A549 (cell line): ENCODE measurements around the gene CD2AP. TPM values are rescaled to one million over a fixed set of nuclear protein-coding genes. Genes with fewer than 3 reads are reported as not detected.

Experiments used
- ATAC-seq, 2 experiments: fragments of 200-7000 bp in 1 of 2; fragments of >200 bp in 1 of 2; cut with Nextera tagmentation in 1 of 2; cut with Tn5 transposase in 1 of 2; 3 replicates each; pipeline versions ENCODE4 v1.8.0 to v1.9.1; 2018 to 2020; ENCODE audit warnings: mild to moderate bottlenecking in 1 of 2, moderate library complexity in 1 of 2
- CTCF ChIA-PET: fragments of 300-600 bp; sonication (Branson Sonifier 250); formaldehyde crosslinking; extraction: SDS; loops from one replicate; lab custom pipeline; 2021; ENCODE audit warnings: antibody characterized with exemption, inconsistent platforms; lab: Yijun Ruan, JAX
- POLR2A ChIA-PET: fragments of 350-600 bp; formaldehyde crosslinking; extraction: SDS; loops from one replicate; lab custom pipeline; 2021; ENCODE audit warnings: antibody characterized with exemption, inconsistent platforms; lab: Yijun Ruan, JAX
- DNase-seq, 2 experiments: peaks; one replicate each; pipeline versions ENCODE4 v3.0.0 to v3.0.0-alpha.2; 2011 to 2016; ENCODE audit warnings: low read depth in 1 of 2, low spot score in 1 of 2
- FAIRE-seq: peaks from 2 replicates; lab custom pipeline; 2011; peaks lifted over from hg19 to GRCh38; lab: Jason Lieb, UNC
- H3K27ac ChIP-seq, 2 experiments: fragments of >200 bp; sonication (Bioruptor Twin); formaldehyde crosslinking; 3 replicates each; pipeline ENCODE4 v1.5.1; 2016 to 2017
- H3K4me1 ChIP-seq: fragments of >200 bp; sonication (Bioruptor Twin); formaldehyde crosslinking; 3 replicates; pipeline ENCODE4 v1.6.1; 2016
- H3K4me2 ChIP-seq: fragments of >200 bp; sonication (Bioruptor Twin); formaldehyde crosslinking; 3 replicates; pipeline ENCODE4 v1.6.1; 2016
- H3K4me3 ChIP-seq: fragments of >200 bp; sonication (Bioruptor Twin); formaldehyde crosslinking; 3 replicates; pipeline ENCODE4 v1.5.1; 2016
- H3K9me3 ChIP-seq: fragments of >200 bp; sonication (Bioruptor Twin); formaldehyde crosslinking; 3 replicates; pipeline ENCODE4 v1.6.1; 2016
- BHLHE40 ChIP-seq: IDR thresholded peaks from 2 replicates; pipeline ENCODE4 v1.6.1; 2012; ENCODE audit warnings: low read depth, low read length, inconsistent platforms
- CHD4 ChIP-seq: fragments of 200-600 bp; sonication (generic); IDR thresholded peaks from 2 replicates; pipeline ENCODE4 v1.6.1; 2016; ENCODE audit warnings: antibody characterized with exemption, mild to moderate bottlenecking, borderline replicate concordance
- EHF ChIP-seq: fragments of 250-450 bp; sonication (Bioruptor Pico); IDR thresholded peaks from 2 replicates; pipeline ENCODE4 v1.5.0; 2020; ENCODE audit warnings: mild to moderate bottlenecking
- ELK1 ChIP-seq: fragments of 150-350 bp; IDR thresholded peaks from 2 replicates; pipeline ENCODE4 v1.6.1; 2014; ENCODE audit warnings: low read depth, mild to moderate bottlenecking, low read length
- ESRRA ChIP-seq: fragments of 150-350 bp; IDR thresholded peaks from 2 replicates; pipeline ENCODE4 v1.6.1; 2014; ENCODE audit warnings: mild to moderate bottlenecking, low read length, borderline replicate concordance
- FOXS1 ChIP-seq: fragments of 250-450 bp; sonication (Bioruptor Pico); IDR thresholded peaks from 2 replicates; pipeline ENCODE4 v1.5.0; 2020; ENCODE audit warnings: mild to moderate bottlenecking, moderate library complexity
- HDAC2 ChIP-seq: fragments of 200-600 bp; sonication (generic); IDR thresholded peaks from 2 replicates; pipeline ENCODE4 v1.6.1; 2016
- HES2 ChIP-seq: fragments of >200 bp; sonication (Bioruptor Twin); formaldehyde crosslinking; IDR thresholded peaks from 2 replicates; pipeline ENCODE4 v1.6.1; 2016
- HMGXB4 ChIP-seq: fragments of 250-450 bp; sonication (Bioruptor Pico); IDR thresholded peaks from 2 replicates; pipeline ENCODE4 v1.5.0; 2021; ENCODE audit warnings: mild to moderate bottlenecking, moderate library complexity, borderline replicate concordance
- HOXA7 ChIP-seq: fragments of 250-450 bp; sonication (Bioruptor Pico); IDR thresholded peaks from 2 replicates; pipeline ENCODE4 v1.5.0; 2020; ENCODE audit warnings: mild to moderate bottlenecking, moderate library complexity
- HOXB13 ChIP-seq: fragments of 250-450 bp; sonication (Bioruptor Pico); IDR thresholded peaks from 2 replicates; pipeline ENCODE4 v1.5.0; 2020; ENCODE audit warnings: low read depth, mild to moderate bottlenecking, moderate library complexity
- MAX ChIP-seq: IDR thresholded peaks from 2 replicates; pipeline ENCODE4 v1.6.1; 2012
- MAZ ChIP-seq: fragments of 150-350 bp; IDR thresholded peaks from 2 replicates; pipeline ENCODE4 v1.6.1; 2014; ENCODE audit warnings: antibody characterized with exemption, low read depth, low read length, borderline replicate concordance
- MYC ChIP-seq: IDR thresholded peaks from 2 replicates; pipeline ENCODE4 v1.6.1; 2012; ENCODE audit warnings: mild to moderate bottlenecking, inconsistent platforms, low read length, improper control_type of control experiment, borderline replicate concordance
- NPAS2 ChIP-seq: fragments of 250-450 bp; sonication (Bioruptor Pico); IDR thresholded peaks from 2 replicates; pipeline ENCODE4 v1.8.0; 2022; ENCODE audit warnings: mild to moderate bottlenecking, moderate library complexity, borderline replicate concordance
- POLR2AphosphoS2 ChIP-seq: conservative IDR thresholded peaks from 2 replicates; pipeline ENCODE4 v1.6.1; 2012; ENCODE audit warnings: low read length, improper control_type of control experiment, inconsistent platforms
- RAD21 ChIP-seq, 2 experiments: fragments of >200 bp in 1 of 2; sonication (Bioruptor Twin) in 1 of 2; formaldehyde crosslinking in 1 of 2; IDR thresholded peaks in 1 of 2; conservative IDR thresholded peaks in 1 of 2; 2 replicates in 1 of 2; 3 replicates in 1 of 2; pipeline ENCODE4 v1.6.1; 2012 to 2018; ENCODE audit warnings: inconsistent platforms in 1 of 2
- REST ChIP-seq: fragments of 200-600 bp; sonication (generic); IDR thresholded peaks from 2 replicates; pipeline ENCODE4 v1.6.1; 2016; ENCODE audit warnings: antibody characterized with exemption, mild to moderate bottlenecking, moderate library complexity
- RFX5 ChIP-seq: fragments of 450-650 bp; IDR thresholded peaks from 2 replicates; pipeline ENCODE4 v1.7.1; 2014; ENCODE audit warnings: antibody characterized with exemption, mild to moderate bottlenecking, moderate library complexity
- TFCP2L1 ChIP-seq: fragments of 250-450 bp; sonication (Bioruptor Pico); IDR thresholded peaks from 2 replicates; pipeline ENCODE4 v1.5.0; 2021; ENCODE audit warnings: mild to moderate bottlenecking
- TP53 ChIP-seq: fragments of 250-450 bp; sonication (Bioruptor Pico); IDR thresholded peaks from 2 replicates; pipeline ENCODE4 v1.5.0; 2021; ENCODE audit warnings: mild to moderate bottlenecking, moderate library complexity
- WGBS: methylation state at CpG from one replicate; pipeline ENCODE4 v1.1.6; 2017; ENCODE audit errors: missing lambda C conversion rate; 5-methylcytosine and 5-hydroxymethylcytosine counted together
- polyA plus RNA-seq, 4 experiments: library from polyadenylated mRNA; depleted of rRNA in 3 of 4; stranded (reverse); fragments of >200 nt; fragmentation: RNase III in 1 of 4; extraction: RNeasy Plus Mini Kit Qiagen cat#74134 plus additional on column Dnase treatment in 1 of 4; gene quantifications; 2 replicates in 3 of 4; 3 replicates in 1 of 4; pipeline ENCODE4 v1.2.3, GENCODE V29; 2011 to 2017

Gene CD2AP
- polyA plus RNA-seq, 2 of the 4 experiments (the other 2 are of a cell fraction): 18.8 to 35.7 TPM

- H3K4me3 ChIP-seq: no peak overlapping the region
- TF ChIP-seq HOXA7 (CRISPR knock-in tag): no peak
- TF ChIP-seq BHLHE40: no peak
- POLR2A ChIA-PET: no interaction called here
- no peaks in the 10 kb centered on the region for H3K9me3 ChIP-seq
- no peak overlapping the region for H3K27ac ChIP-seq
- FAIRE-seq (no peak), ATAC-seq (no peak), DNase-seq (no peak)
- WGBS: 94% methylated on average over 1 of the region's 2 CpGs
- H3K4me2 ChIP-seq: no peak overlapping the region
- CTCF ChIA-PET: no interaction called here
- H3K4me1 ChIP-seq: peaks cover 20% of the 10 kb centered on the region; the same call in 2 of the 3 replicates
Measured at GRCh38 chr6:47492355-47492754, 14.8 kb downstream of the CD2AP start.

GRCh38 chr6:47495207-47495606 is 17.6 kb downstream of the CD2AP start:
- ChIA-PET POLR2A (no interaction called here), CTCF (no interaction called here)
- TF ChIP-seq NPAS2 (CRISPR knock-in tag) (no peak), HOXB13 (CRISPR knock-in tag) (no peak), HDAC2 (no peak), FOXS1 (CRISPR knock-in tag) (no peak), TFCP2L1 (CRISPR knock-in tag) (no peak), HES2 (no peak), POLR2AphosphoS2 (no peak), ESRRA (no peak), EHF (CRISPR knock-in tag) (no peak), REST (no peak), ELK1 (no peak), RAD21 (conservative IDR thresholded peaks at IDR 0.05 in 1 of 2, IDR thresholded peaks at IDR 0.05 in 1 of 2) (no peak), HMGXB4 (no peak), MAX (no peak), CHD4 (no peak), RFX5 (no peak), MAZ (no peak), MYC (no peak), TP53 (CRISPR knock-in tag) (no peak)
- ATAC-seq (no peak), DNase-seq (no peak), FAIRE-seq (no peak)
- Histone ChIP-seq H3K9me3 (no peaks in the 10 kb centered on the region), H3K27ac (no peak overlapping the region), H3K4me1 (peaks cover 20% of the 10 kb centered on the region; the same call in 2 of the 3 replicates), H3K4me2 (no peak overlapping the region), H3K4me3 (no peak overlapping the region)
- 93% methylated on average over 8 of the region's 8 CpGs for WGBS
